GM04504 (cell line): ENCODE measurements around the gene TUBA8.
A peak's percentile ranks its signal among the peaks of the same experiment; 100 is the strongest.
"Not testable (repeated sequence)": the region's sequence is repeated elsewhere in the genome, so short reads cannot be mapped to it uniquely, and the experiment has no call there.

ENCODE experiments used
- DNase-seq: peaks from one replicate; pipeline ENCODE4 v3.0.0-alpha.2; 2012; ENCODE audit warnings: low read depth

TUBA8 gene

GRCh38 chr22:18110194-18110953 lies at the start of gene TUBA8:
TUBA8 (plus strand) TSS chr22:18110809; CDS start chr22:18110866, 57 bp downstream.
- DNase-seq, result no peak

- no peak for DNase-seq
Measured at GRCh38 chr22:18062421-18062820, 48.2 kb upstream of the TUBA8 start.

- DNase-seq, result no peak
Measured at GRCh38 chr22:18063306-18063705, 47.3 kb upstream of the TUBA8 start.

- DNase-seq, result not testable (repeated sequence)
Measured at GRCh38 chr22:18063715-18064114, 46.9 kb upstream of the TUBA8 start.

- no peak for DNase-seq
Measured at GRCh38 chr22:18064636-18065035, 46.0 kb upstream of the TUBA8 start.

- no peak for DNase-seq
Measured at GRCh38 chr22:18065256-18065655, 45.4 kb upstream of the TUBA8 start.

GRCh38 chr22:18066181-18066859 lies 44.3 kb upstream of the TUBA8 start:
- no peak for DNase-seq

GRCh38 chr22:18067121-18067520 lies 43.5 kb upstream of the TUBA8 start:
- no peak for DNase-seq

- no peak for DNase-seq
Measured at GRCh38 chr22:18067548-18068341, 42.9 kb upstream of the TUBA8 start.

GRCh38 chr22:18068381-18068988 lies 42.1 kb upstream of the TUBA8 start:
- no peak for DNase-seq

GRCh38 chr22:18069041-18069440 lies 41.6 kb upstream of the TUBA8 start:
- DNase-seq, result no peak

- DNase-seq, result no peak
Measured at GRCh38 chr22:18070041-18070440, 40.6 kb upstream of the TUBA8 start.

GRCh38 chr22:18070556-18071306 lies 39.9 kb upstream of the TUBA8 start:
- DNase-seq, result no peak

GRCh38 chr22:18071307-18071967 lies 39.2 kb upstream of the TUBA8 start:
- DNase-seq, result not testable (repeated sequence)

GRCh38 chr22:18071968-18072310 lies 38.7 kb upstream of the TUBA8 start:
- no peak for DNase-seq

- DNase-seq, result no peak
Measured at GRCh38 chr22:18073467-18073866, 37.1 kb upstream of the TUBA8 start.

GRCh38 chr22:18073927-18074326 lies 36.7 kb upstream of the TUBA8 start:
- not testable (repeated sequence) for DNase-seq

- DNase-seq, result no peak
Measured at GRCh38 chr22:18075101-18075719, 35.4 kb upstream of the TUBA8 start.

GRCh38 chr22:18075720-18076497 lies 34.7 kb upstream of the TUBA8 start:
- peak; percentile 83 for DNase-seq

- no peak for DNase-seq
Measured at GRCh38 chr22:18077087-18077638, 33.4 kb upstream of the TUBA8 start.
